Neural progenitor cell (in vitro differentiated cells): ENCODE data around the gene PSMB2. TPM values are rescaled to one million over a fixed set of nuclear protein-coding genes. Genes with fewer than 3 reads are reported as not detected.

ENCODE experiments used
- DNase-seq: peaks from one replicate; pipeline ENCODE4 v3.0.0-alpha.2; 2016; ENCODE audit warnings: low spot score
- H2AFZ ChIP-seq: fragments of 200-600 bp; sonication (generic); replicated peaks from 2 replicates; pipeline ENCODE4 v1.6.1; 2016; ENCODE audit warnings: antibody characterized with exemption
- H3F3A ChIP-seq: fragments of 200-600 bp; sonication (generic); 2 replicates; pipeline ENCODE4 v1.6.1; 2016; ENCODE audit warnings: antibody characterized with exemption, low read depth
- H3K27ac ChIP-seq: fragments of 200-600 bp; sonication (generic); 2 replicates; pipeline ENCODE4 v1.5.1; 2016; ENCODE audit warnings: mild to moderate bottlenecking
- H3K27me3 ChIP-seq: fragments of 200-600 bp; sonication (generic); 2 replicates; pipeline ENCODE4 v1.6.1; 2016; ENCODE audit warnings: mild to moderate bottlenecking, moderate library complexity
- H3K36me3 ChIP-seq: fragments of 200-600 bp; sonication (generic); 2 replicates; pipeline ENCODE4 v1.5.1; 2016
- H3K4me1 ChIP-seq: fragments of 200-600 bp; sonication (generic); 2 replicates; pipeline ENCODE4 v1.6.1; 2016; ENCODE audit warnings: mixed run types
- H3K4me2 ChIP-seq: fragments of 200-600 bp; sonication (generic); 2 replicates; pipeline ENCODE4 v1.6.1; 2016
- H3K4me3 ChIP-seq: fragments of 200-600 bp; sonication (generic); 2 replicates; pipeline ENCODE4 v1.5.1; 2016
- H3K79me2 ChIP-seq: fragments of 200-600 bp; sonication (generic); 2 replicates; pipeline ENCODE4 v1.6.1; 2016; ENCODE audit warnings: low read depth
- H3K9ac ChIP-seq: fragments of 200-600 bp; sonication (generic); 2 replicates; pipeline ENCODE4 v1.6.1; 2016
- H3K9me3 ChIP-seq: fragments of 200-600 bp; sonication (generic); 2 replicates; pipeline ENCODE4 v1.5.1; 2016; ENCODE audit warnings: low read depth
- H4K20me1 ChIP-seq: fragments of 200-600 bp; sonication (generic); 2 replicates; pipeline ENCODE4 v1.6.1; 2016; ENCODE audit warnings: low read depth
- H3K27ac Mint-ChIP-seq: 3 replicates; pipeline ENCODE4 v1.8.0; 2021; ENCODE audit warnings: mixed read lengths
- H3K27me3 Mint-ChIP-seq: 2 replicates; pipeline ENCODE4 v1.8.0; 2022; ENCODE audit warnings: low read depth, mild to moderate bottlenecking, inconsistent platforms, moderate library complexity, mixed read lengths; ENCODE audit not compliant: insufficient read depth
- H3K36me3 Mint-ChIP-seq: 3 replicates; pipeline ENCODE4 v1.8.0; 2021; ENCODE audit warnings: mixed read lengths
- H3K4me1 Mint-ChIP-seq: 3 replicates; pipeline ENCODE4 v1.8.0; 2021; ENCODE audit warnings: mixed read lengths
- H3K4me3 Mint-ChIP-seq: 3 replicates; pipeline ENCODE4 v1.8.0; 2021; ENCODE audit warnings: mild to moderate bottlenecking, moderate library complexity, mixed read lengths
- H3K9me3 Mint-ChIP-seq: 3 replicates; pipeline ENCODE4 v1.8.0; 2020; ENCODE audit warnings: mixed read lengths
- EZH2 ChIP-seq: fragments of 200-600 bp; sonication (generic); IDR thresholded peaks from 2 replicates; pipeline ENCODE4 v1.6.1; 2017; ENCODE audit warnings: antibody characterized with exemption, mild to moderate bottlenecking, moderate library complexity
- EZH2phosphoT487 ChIP-seq: fragments of 200-600 bp; sonication (generic); IDR thresholded peaks from 2 replicates; pipeline ENCODE4 v1.6.1; 2017; ENCODE audit warnings: antibody characterized with exemption
- total RNA-seq: library from RNA; depleted of rRNA; stranded (reverse); fragments of >200 nt; gene quantifications from 2 replicates; pipeline ENCODE4 v1.2.3, GENCODE V29; 2015; ENCODE audit warnings: low replicate concordance
- TF ChIP-seq, protein P1 (sequence below): fragments of 200-600 bp; sonication (generic); IDR thresholded peaks from 2 replicates; pipeline ENCODE4 v1.5.1; 2017; ENCODE audit warnings: antibody characterized with exemption, mild to moderate bottlenecking

PSMB2 gene
- total RNA-seq, 1 donor from 2014 or later = 29.7 TPM

GRCh38 chr1:35622510-35623178 lies 18.7 kb downstream of the PSMB2 start:
- Histone ChIP-seq H3K9me3 (no peaks in the 10 kb centered on the region), H3K4me1 (peaks cover 5% of the 10 kb centered on the region), H3K36me3 (no peaks in the 10 kb centered on the region), H3K27me3 (no peaks in the 10 kb centered on the region), H3F3A (peaks cover 6% of the 10 kb centered on the region), H3K9ac (no peak overlapping the region), H4K20me1 (peaks cover 63% of the 10 kb centered on the region), H3K27ac (peak overlapping the region; percentile 9), H3K79me2 (peaks cover 38% of the 10 kb centered on the region), H3K4me2 (no peak overlapping the region), H2AFZ (no peak overlapping the region), H3K4me3 (no peak overlapping the region)
- Mint-ChIP-seq H3K27ac (no peak overlapping the region), H3K4me3 (no peak overlapping the region), H3K4me1 (peaks cover 5% of the 10 kb centered on the region), H3K9me3 (no peaks in the 10 kb centered on the region), H3K27me3 (no peaks in the 10 kb centered on the region), H3K36me3 (peaks cover 6% of the 10 kb centered on the region)
- TF ChIP-seq, protein P1, sequence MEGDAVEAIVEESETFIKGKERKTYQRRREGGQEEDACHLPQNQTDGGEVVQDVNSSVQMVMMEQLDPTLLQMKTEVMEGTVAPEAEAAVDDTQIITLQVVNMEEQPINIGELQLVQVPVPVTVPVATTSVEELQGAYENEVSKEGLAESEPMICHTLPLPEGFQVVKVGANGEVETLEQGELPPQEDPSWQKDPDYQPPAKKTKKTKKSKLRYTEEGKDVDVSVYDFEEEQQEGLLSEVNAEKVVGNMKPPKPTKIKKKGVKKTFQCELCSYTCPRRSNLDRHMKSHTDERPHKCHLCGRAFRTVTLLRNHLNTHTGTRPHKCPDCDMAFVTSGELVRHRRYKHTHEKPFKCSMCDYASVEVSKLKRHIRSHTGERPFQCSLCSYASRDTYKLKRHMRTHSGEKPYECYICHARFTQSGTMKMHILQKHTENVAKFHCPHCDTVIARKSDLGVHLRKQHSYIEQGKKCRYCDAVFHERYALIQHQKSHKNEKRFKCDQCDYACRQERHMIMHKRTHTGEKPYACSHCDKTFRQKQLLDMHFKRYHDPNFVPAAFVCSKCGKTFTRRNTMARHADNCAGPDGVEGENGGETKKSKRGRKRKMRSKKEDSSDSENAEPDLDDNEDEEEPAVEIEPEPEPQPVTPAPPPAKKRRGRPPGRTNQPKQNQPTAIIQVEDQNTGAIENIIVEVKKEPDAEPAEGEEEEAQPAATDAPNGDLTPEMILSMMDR = no peak
- TF ChIP-seq EZH2phosphoT487 = no peak
- no peak for TF ChIP-seq EZH2
- DNase-seq = no peak

DNA sequence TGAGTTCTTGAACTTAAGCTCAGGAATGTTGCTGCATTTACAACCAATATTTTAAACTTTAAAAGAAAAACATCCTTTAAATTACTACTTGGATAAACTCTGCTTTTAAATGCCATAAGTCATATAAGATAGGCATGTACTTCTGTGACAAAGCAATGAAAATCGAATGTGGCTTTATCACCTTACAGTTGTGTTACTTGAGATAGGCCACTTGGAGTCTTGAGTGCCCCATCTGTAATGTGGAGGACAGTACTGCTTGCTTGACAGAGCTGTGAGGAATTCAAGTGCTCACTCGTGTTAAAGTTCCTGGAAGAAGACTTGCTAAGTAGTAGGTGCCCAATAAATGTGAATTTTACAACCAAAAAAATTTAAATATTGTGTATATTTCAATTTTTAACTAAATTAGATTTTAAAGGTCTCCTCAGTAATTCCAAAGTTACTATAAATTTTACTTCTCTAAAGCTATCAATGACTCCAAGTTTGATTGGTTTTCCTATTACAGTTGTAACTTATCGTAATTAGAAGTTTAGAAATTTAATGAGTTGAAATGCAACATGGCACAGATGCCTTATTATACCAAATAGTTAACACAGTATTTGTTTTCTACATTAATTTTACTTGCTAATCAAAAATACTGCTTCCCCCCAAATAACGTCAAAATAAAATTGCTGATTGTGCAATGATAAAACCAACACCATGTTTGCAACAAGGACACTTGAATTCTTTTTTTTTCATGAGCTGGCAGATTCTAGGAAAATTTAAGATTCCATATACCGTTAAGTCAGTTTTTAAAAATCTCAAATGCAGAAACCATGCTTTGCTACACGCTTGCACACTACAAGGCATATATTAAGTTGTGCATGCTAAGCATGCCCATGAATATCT lies 21.8 kb downstream of the PSMB2 start:
- Histone ChIP-seq H3K9me3 (no peaks in the 10 kb centered on the region), H3K27me3 (no peaks in the 10 kb centered on the region), H3K9ac (no peak overlapping the region), H3K36me3 (no peaks in the 10 kb centered on the region), H3K27ac (no peak overlapping the region), H3K4me1 (peaks cover 5% of the 10 kb centered on the region), H3F3A (no peaks in the 10 kb centered on the region), H3K4me3 (no peak overlapping the region), H3K79me2 (peaks cover 58% of the 10 kb centered on the region), H4K20me1 (peaks cover 64% of the 10 kb centered on the region), H3K4me2 (no peak overlapping the region), H2AFZ (no peak overlapping the region)
- Mint-ChIP-seq H3K27ac (no peak overlapping the region), H3K27me3 (no peaks in the 10 kb centered on the region), H3K9me3 (no peaks in the 10 kb centered on the region), H3K4me1 (peaks cover 10% of the 10 kb centered on the region), H3K4me3 (no peak overlapping the region), H3K36me3 (peaks cover 8% of the 10 kb centered on the region)
- no peak for DNase-seq
- TF ChIP-seq, protein P1 = no peak
- no peak for TF ChIP-seq EZH2phosphoT487

DNA sequence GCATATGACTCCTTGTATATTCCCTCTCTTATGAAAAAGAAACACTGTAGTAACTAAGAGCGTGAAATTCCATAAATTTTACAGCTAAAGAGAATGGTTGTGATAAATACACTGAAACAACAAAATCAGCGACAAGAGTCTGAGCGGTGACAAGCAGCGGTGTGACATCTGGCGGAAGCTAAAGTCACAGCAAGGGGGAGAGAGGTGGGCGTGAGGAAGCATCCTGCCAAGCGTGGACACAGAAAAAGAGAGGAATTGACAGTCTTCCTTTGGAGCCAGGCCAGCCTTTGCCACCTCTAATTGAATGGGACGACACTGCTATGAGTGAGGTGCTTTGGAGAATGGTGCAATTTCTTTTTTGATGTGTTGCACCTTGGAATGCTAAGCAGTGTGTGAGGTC lies 25.9 kb downstream of the PSMB2 start:
- no peak overlapping the region for H3K4me3 ChIP-seq
- H3K79me2 ChIP-seq = peaks cover 70% of the 10 kb centered on the region
- Mint-ChIP-seq H3K27ac (no peak overlapping the region), H3K27me3 (no peaks in the 10 kb centered on the region), H3K4me1 (peaks cover 4% of the 10 kb centered on the region), H3K9me3 (no peaks in the 10 kb centered on the region), H3K36me3 (peaks cover 15% of the 10 kb centered on the region), H3K4me3 (no peak overlapping the region)
- no peak overlapping the region for H3K4me2 ChIP-seq
- H3K9ac ChIP-seq = peak overlapping the region; percentile 36
- no peak for TF ChIP-seq EZH2phosphoT487
- TF ChIP-seq, protein P1 = no peak
- no peak for TF ChIP-seq EZH2
- DNase-seq = no peak
- no peaks in the 10 kb centered on the region for H3K27me3 ChIP-seq
- H3K36me3 ChIP-seq = peaks cover 7% of the 10 kb centered on the region
- H3F3A ChIP-seq = no peaks in the 10 kb centered on the region
- no peak overlapping the region for H2AFZ ChIP-seq
- no peaks in the 10 kb centered on the region for H3K9me3 ChIP-seq
- no peaks in the 10 kb centered on the region for H3K4me1 ChIP-seq
- H3K27ac ChIP-seq = no peak overlapping the region
- peaks cover 63% of the 10 kb centered on the region for H4K20me1 ChIP-seq
